GM12872 (cell line): ENCODE data around the gene C1QTNF1.

Experiments
- TF ChIP-seq, protein P1 (sequence below): IDR thresholded peaks from 3 replicates; pipeline ENCODE4 v1.5.1; 2011; ENCODE audit warnings: low read depth, mild to moderate bottlenecking, low read length, moderate library complexity; ENCODE audit not compliant: insufficient read depth

Gene C1QTNF1

DNA sequence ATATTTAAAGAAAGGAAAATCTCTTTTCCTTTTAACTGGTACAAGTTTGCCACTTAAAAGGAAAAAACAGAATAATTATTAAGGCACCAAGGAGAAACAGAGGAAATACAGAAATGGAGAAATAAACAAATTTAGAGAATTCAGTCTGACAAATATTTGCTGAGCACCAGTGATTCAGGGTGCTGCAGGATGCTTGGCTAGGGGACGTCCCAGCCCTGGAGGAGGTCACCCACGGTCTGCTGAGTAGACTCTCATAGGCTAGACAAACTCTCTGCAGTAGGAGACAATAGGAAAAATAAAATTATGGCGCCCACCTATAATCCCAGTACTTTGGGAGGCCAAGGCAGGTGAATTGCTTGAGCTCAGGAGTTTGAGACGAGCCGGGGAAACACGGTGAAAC is 15.9 kb downstream of the C1QTNF1 start:
- TF ChIP-seq, protein P1, sequence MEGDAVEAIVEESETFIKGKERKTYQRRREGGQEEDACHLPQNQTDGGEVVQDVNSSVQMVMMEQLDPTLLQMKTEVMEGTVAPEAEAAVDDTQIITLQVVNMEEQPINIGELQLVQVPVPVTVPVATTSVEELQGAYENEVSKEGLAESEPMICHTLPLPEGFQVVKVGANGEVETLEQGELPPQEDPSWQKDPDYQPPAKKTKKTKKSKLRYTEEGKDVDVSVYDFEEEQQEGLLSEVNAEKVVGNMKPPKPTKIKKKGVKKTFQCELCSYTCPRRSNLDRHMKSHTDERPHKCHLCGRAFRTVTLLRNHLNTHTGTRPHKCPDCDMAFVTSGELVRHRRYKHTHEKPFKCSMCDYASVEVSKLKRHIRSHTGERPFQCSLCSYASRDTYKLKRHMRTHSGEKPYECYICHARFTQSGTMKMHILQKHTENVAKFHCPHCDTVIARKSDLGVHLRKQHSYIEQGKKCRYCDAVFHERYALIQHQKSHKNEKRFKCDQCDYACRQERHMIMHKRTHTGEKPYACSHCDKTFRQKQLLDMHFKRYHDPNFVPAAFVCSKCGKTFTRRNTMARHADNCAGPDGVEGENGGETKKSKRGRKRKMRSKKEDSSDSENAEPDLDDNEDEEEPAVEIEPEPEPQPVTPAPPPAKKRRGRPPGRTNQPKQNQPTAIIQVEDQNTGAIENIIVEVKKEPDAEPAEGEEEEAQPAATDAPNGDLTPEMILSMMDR = no peak

DNA sequence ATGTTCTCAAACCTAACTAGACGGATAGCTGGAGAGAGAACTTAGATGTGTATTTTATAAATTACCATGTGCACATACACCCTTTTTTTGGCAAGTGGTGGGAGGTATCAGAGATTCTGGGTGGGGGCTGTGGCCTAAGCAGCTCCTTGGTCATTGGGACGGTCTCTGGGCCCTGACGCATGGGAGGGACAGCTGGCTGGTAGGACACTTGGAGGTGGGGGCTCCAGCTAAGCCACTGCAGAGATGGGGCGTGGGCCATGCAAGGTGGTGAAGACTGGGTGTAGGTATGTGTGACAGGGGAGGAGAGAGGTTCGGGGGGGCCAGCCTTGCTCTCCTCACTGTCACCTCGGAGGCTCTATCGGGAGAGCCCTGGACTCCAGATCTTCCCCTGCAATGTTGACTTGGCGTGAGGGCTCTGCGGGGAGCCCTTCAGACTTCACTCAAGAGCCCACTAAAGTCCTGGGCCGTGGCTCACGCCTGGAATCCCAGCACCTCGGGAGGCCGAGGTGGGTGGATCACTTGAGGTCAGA is 17.1 kb downstream of the C1QTNF1 start:
- TF ChIP-seq, protein P1 = no peak

DNA sequence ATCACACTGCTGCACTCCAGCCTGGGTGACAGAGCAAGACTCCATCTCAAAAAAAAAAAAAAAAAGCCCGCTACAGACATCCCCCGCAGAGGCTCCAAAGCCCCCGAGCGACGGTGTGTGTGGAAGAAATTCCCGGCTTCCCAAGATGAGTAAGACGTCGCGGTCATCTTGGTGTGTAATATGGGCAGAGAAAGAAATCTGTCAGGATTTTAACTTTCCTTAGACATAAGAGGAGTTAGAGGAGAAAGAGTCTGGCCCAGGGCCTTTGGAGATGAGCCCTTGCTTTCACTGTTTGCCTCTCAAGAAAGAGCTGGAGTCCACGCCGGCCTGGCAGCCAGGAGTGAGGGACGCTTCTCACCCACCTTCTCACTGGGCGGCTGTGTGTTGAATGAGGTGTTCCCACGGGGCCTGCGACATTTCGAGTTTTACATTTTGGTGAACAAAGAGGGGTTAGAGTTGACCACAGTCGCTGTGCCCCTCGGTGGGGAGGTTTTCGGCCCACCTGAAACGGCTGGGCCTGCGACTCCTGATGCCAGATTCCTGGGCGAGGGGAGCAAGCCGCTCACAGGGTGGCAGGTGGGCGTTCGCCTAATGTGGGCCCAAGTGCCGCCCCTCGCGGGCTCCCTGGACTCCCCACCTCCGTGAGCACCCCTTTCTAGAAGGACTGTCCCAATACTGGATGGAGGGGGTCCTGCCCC is 17.9 kb downstream of the C1QTNF1 start:
- TF ChIP-seq, protein P1 = no peak

DNA sequence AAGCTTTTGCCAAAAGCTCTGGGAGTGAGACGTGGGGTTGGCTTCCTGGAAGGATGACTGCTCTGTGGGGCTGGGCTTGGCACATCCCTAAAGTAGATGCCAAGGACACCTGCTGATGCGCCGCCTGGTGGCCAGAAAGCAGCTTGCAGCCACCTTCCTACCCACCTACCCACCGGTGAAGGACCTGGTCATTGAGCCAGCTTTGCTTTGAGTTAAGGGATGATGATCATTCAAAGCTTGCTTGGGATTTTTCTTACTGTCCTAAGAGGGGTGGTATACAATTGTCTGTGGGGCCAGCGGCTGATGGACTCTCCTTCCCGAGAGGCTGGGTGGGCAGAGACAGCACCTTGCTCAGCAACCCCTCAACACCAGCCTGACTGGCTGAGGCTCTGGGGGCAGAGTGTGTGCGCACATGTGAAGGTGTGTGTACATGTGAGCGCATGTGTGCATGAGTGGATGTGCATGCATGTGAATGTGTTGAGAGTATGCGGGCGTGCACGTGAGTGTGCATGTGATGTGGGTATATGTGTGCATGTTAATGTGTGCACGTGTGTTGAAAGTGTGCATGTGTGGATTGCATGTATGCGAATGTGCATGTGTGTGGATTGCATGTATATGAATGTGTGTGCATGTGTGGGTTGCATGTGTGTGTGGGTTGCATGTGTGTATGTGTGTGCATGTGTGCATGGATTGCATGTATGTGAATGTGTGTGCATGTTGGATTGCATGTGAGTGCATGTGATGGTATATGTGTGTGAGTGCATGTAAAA is 18.6 kb downstream of the C1QTNF1 start:
- TF ChIP-seq, protein P1 = peak; percentile 85

DNA sequence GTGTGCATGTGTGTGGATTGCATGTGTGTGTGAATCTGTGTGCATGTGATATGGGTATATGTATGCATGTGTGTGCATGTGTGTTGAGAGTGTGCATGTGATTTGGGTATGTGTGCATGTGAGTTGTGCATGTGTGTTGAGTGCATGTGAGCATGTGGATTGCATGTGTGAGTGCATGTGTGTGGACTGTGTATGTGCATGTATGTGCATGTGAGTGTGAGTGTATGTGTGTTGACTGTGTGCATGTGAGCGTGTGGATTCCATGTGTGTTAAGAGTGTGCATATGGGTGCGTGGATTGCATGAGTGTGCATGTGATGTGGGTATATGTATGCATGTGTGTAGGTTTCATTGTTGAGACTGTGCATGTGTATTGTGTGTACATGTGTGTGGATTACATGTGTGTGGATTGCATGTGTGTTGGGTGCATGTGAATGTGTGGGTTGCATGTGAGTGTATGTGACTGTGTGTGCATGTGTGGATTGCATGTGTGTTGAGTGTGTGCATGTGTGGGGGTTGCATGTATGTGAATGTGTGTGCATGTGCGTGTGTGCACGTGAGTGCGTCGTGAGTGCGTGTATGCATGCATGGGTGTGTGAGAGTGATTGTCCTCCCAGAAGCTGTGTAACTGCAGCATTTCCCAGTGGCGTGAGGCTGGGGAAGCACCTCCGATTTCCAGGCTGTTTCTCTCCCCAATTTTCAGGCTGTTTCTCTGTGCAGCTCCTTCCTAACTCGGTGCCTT is 19.4 kb downstream of the C1QTNF1 start:
- TF ChIP-seq, protein P1 = no peak

DNA sequence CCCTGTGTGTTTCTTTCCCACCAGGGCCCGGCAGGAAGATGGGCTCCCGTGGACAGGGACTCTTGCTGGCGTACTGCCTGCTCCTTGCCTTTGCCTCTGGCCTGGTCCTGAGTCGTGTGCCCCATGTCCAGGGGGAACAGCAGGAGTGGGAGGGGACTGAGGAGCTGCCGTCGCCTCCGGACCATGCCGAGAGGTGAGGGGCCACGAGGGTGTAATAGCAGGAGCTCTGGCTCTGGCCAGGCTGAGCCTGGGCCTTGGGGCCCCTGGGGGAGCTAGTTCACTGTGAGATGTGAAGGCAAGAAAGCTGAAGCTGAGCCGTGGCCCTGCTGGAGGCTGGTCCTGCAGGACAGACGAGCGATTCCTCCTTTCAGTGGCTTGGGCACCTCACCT is 20.0 kb downstream of the C1QTNF1 start:
- TF ChIP-seq, protein P1 = no peak

DNA sequence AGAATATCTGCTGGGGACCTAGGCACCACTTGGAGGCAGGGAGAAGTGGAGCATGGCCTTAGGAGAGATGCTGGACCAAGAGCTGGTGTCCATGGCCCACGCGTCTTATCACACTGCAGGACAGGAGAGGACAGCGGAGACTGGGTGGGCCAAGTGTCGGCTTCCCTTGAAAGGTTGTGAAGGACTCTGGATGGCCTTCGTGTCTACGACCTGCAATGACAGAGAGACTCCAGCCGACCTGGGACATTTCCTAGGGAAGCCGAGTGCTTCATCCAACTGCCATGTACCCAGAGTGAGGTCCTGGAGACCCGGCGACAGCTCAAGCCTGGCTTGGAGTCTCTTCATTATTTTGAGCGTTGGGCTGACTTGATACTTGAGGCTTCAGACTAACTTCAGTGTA is 20.5 kb downstream of the C1QTNF1 start:
- TF ChIP-seq, protein P1 = no peak
